HL-60 (cell line): ENCODE measurements around the gene TRIM29.

Source experiments
- GABPA ChIP-seq: IDR thresholded peaks from 2 replicates; pipeline ENCODE4 v1.6.1; 2012; ENCODE audit warnings: low read depth
- POLR2AphosphoS5 ChIP-seq: IDR thresholded peaks from 2 replicates; pipeline ENCODE4 v1.6.1; 2012; ENCODE audit warnings: low read depth
- TF ChIP-seq, protein P1 (sequence below): IDR thresholded peaks from one replicate; pipeline ENCODE4 v1.5.1; 2011; ENCODE audit warnings: low read length, control low read depth, inconsistent platforms; ENCODE audit not compliant: insufficient read depth
- TF ChIP-seq, protein P2 (sequence below): IDR thresholded peaks from 2 replicates; pipeline ENCODE4 v1.6.1; 2012; ENCODE audit warnings: low read depth; ENCODE audit not compliant: insufficient replicate concordance

- TF ChIP-seq, protein P1, sequence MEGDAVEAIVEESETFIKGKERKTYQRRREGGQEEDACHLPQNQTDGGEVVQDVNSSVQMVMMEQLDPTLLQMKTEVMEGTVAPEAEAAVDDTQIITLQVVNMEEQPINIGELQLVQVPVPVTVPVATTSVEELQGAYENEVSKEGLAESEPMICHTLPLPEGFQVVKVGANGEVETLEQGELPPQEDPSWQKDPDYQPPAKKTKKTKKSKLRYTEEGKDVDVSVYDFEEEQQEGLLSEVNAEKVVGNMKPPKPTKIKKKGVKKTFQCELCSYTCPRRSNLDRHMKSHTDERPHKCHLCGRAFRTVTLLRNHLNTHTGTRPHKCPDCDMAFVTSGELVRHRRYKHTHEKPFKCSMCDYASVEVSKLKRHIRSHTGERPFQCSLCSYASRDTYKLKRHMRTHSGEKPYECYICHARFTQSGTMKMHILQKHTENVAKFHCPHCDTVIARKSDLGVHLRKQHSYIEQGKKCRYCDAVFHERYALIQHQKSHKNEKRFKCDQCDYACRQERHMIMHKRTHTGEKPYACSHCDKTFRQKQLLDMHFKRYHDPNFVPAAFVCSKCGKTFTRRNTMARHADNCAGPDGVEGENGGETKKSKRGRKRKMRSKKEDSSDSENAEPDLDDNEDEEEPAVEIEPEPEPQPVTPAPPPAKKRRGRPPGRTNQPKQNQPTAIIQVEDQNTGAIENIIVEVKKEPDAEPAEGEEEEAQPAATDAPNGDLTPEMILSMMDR = no peak
- TF ChIP-seq GABPA = no peak
- TF ChIP-seq POLR2AphosphoS5 = no peak
- TF ChIP-seq, protein P2, sequence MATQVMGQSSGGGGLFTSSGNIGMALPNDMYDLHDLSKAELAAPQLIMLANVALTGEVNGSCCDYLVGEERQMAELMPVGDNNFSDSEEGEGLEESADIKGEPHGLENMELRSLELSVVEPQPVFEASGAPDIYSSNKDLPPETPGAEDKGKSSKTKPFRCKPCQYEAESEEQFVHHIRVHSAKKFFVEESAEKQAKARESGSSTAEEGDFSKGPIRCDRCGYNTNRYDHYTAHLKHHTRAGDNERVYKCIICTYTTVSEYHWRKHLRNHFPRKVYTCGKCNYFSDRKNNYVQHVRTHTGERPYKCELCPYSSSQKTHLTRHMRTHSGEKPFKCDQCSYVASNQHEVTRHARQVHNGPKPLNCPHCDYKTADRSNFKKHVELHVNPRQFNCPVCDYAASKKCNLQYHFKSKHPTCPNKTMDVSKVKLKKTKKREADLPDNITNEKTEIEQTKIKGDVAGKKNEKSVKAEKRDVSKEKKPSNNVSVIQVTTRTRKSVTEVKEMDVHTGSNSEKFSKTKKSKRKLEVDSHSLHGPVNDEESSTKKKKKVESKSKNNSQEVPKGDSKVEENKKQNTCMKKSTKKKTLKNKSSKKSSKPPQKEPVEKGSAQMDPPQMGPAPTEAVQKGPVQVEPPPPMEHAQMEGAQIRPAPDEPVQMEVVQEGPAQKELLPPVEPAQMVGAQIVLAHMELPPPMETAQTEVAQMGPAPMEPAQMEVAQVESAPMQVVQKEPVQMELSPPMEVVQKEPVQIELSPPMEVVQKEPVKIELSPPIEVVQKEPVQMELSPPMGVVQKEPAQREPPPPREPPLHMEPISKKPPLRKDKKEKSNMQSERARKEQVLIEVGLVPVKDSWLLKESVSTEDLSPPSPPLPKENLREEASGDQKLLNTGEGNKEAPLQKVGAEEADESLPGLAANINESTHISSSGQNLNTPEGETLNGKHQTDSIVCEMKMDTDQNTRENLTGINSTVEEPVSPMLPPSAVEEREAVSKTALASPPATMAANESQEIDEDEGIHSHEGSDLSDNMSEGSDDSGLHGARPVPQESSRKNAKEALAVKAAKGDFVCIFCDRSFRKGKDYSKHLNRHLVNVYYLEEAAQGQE = no peak
Measured at GRCh38 chr11:120167659-120168058, 29.7 kb upstream of the TRIM29 start.
